Activated CD4-positive, alpha-beta T cell treated with anti-CD3 and anti-CD28 coated beads, Interleukin-2, amount 50 U/mL, for 48 hours (primary cell): ENCODE data around the gene FTH1.
"Not testable (repeated sequence)": the region's sequence is repeated elsewhere in the genome, so short reads cannot be mapped to it uniquely, and the experiment has no call there.

Experiments used
- DNase-seq, 2 experiments: peaks; one replicate each; pipeline ENCODE4 v3.0.0-alpha.2; 2020

The FTH1 gene

GRCh38 chr11:61963282-61964057 lies 4.0 kb downstream of the FTH1 start:
- DNase-seq, result no peak

DNA sequence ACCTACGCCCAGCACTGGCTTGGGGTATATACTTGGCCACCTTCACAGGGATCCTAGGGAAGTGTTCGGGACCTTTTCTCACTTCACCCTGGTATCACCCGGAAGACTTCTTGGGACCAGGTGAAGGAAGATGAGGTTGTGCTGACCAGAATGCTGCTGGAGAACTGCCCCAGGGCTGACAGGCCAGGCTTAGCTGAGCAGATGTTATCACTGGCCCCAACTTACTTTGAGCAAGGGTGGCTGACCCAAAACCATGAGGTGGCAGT lies 4.5 kb downstream of the FTH1 start:
- no peak for DNase-seq

- no peak for DNase-seq
Observed at GRCh38 chr11:61962213-61963015, 5.0 kb downstream of the FTH1 start.

DNA sequence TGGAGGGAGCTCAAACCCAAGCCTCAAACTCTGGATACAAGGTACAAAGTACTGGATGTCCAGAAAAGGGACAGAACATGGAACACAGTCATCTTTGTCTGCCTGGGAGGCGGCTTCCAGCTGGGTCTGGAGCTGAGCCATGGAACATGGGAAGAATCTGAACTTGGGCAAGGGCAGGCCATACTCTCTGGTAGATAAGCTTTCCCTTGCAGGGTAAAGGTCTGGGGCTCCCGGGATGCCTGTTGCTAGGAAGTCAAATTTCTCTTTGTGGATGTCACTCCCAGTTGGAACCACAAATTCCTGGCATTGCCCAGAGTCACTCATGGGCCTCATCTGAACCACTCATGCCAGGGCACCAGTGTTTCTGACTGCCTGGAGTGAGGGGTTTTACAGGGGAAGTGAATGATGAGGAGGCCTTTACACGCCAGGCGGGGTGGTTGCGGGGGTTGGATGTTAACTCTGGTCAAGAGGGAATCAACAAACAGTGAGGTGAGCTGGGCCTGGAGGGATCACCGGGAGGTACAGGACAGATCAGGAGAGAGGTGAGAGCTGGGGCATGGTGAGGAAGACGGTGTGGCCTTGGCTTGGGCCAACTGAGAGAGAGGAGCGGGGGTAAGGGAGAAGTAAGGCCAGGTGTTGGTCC lies 5.7 kb downstream of the FTH1 start:
- no peak for DNase-seq

GRCh38 chr11:61960532-61960931 lies 6.9 kb downstream of the FTH1 start:
- no peak for DNase-seq

GRCh38 chr11:61959678-61960077 lies 7.8 kb downstream of the FTH1 start:
- DNase-seq, result no peak

DNA sequence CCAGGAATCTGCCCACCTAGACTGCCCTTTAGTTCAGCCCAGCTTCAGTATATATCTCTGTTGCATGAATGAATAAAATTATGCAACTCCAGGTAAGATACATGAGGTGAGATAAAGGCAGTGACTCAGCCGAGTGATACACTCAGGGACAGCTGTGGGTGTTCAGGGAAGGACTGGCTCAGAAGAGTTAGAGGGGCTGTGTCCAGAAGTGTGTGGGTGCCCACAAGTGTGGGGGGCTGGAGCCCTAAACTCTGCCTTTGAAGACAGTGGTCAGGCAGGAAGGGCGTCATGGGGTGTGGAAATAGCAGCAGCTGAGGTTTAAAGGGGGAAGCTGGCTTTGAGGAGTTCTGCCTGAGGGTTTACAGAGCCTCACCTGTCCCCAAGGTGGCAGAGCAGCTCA lies 8.3 kb downstream of the FTH1 start:
- no peak for DNase-seq

DNA sequence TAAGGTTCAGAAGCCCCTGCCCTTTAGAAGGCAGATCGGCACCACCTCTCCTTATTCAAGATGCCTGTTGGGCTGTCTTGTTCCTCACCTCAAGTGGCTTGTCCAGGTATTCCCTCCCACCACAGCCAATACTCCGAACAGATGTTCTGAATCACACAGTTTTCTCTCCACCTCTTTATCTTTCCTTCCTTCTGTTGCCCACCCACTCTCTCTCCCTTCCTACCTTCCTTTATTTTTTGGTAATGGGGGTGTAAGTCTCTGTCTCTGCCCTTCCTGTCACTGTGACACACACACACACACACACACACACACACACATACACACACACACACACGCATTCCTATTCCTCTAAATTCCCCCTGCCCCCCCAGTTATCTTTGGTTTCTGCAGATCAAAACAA lies 8.8 kb downstream of the FTH1 start:
- no peak for DNase-seq

DNA sequence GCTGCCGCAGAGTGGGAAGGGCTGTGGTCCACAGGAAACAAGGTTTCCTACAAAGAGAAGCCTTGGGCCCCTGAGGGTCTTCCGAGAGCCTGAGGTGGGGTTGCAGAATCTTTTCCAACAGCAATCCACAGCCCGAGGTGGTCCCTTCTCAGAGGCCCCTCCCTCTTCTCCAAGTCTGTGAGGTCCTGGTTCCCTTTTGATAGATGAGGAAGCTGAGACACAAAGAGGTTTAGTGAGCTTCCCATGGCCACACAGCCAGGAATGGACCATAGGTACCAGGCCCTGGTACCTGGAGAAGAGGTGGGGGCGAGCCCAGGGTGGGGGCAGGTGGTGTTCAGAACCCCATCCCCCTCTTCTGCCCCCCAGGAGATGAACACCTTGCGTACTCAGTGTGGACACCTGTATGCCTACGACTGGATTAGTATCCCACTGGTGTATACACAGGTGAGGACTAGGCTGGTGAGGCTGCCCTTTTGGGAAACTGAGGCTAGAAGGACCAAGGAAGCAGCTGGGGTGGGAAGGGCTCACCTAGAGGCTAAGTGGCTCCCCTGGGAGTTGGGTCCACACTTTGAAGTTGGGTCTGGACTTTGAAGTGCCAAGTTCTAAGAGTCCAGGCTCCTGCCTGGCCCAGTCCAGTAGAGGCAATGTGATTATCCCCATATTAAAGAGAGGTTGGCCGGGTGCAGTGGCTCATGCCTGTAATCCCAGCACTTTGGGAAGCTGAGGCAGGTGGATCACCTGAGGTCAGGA lies 10.2 kb downstream of the FTH1 start:
- no peak for DNase-seq

DNA sequence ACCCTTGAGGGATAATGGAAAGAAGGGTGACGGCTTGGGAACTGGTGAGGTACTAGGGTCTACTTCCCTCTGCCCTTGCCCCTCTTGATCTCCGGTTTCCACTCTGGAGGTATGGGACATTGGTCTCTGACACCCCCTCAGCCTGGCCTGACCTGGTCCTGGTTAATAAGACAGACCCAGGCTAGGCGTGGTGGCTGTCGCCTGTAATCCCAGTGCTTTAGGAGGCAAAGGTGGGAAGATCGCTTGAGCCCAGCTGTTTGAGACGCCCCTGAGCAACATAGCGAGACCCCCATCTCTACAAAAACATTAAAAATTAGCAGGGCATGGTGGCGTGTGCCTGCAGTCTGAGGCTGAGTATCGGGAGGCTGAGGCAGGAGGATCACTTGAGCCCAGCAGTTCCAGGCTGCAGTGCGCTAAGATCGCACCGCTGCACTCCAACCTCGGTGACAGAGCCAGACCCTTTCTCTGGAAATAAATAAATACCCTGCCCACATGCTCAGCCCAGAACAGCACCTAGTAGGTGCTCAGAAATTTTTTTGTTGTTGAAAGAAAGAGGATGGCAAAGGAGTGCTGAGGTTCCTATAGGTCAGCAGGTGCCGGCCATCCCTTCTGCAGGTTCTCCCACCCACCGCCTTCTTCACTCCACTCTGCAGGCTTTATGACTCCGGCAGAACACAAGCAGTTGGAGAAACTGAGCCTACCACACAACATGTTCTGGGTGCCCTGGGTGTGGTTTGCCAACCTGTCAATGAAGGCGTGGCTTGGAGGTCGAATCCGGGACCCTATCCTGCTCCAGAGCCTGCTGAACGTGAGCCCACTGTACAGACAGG lies 11.0 kb downstream of the FTH1 start:
- DNase-seq, result no peak

GRCh38 chr11:61955422-61956135 lies 11.9 kb downstream of the FTH1 start:
- no peak for DNase-seq

DNA sequence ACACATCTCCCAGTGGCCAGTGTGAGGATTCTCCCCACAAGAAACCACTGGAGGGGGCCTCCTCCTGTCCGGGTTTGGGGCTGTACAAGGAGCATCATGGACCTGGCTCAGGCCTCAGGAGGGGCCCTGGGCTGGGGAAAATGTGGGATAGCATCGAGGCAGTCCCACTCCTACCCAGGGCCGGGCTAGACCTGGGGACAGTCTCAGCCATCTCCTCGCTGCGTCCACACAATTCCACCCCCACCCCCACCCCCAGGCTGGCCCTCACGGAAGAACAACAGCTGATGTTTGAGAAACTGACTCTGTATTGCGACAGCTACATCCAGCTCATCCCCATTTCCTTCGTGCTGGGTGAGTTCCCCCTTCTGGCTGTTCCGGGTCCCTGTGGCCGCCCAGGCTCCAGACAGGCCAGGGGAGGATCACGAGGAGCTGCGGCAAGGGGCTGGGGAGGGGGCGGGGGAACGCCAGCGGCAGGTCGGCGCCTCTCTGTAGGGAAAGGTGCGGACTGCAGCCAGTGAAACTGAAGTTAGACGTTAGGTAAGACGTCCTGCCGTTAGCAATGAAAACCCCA lies 12.5 kb downstream of the FTH1 start:
- no peak for DNase-seq

GRCh38 chr11:61954106-61954850 lies 13.2 kb downstream of the FTH1 start:
- no peak for DNase-seq

DNA sequence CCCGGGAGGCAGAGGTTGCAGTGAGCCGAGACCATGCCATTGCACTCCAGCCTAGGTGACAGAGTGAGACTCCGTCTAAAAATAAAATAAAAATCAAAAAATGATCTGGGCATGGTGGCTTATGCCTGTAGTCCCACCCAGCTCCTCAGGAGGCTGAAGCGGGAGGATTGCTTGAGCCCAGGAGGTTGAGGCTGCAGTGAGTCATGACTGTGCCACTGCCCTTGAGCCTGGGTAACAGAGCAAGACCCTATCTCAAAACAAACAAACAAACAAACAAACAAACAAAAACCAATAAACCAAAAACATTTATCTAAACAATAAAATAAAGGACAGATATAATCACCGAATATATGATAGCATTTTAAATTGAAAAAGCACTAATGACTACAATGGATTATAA lies 13.8 kb downstream of the FTH1 start:
- not testable (repeated sequence) for DNase-seq

GRCh38 chr11:61952882-61953281 lies 14.6 kb downstream of the FTH1 start:
- DNase-seq, result no peak

GRCh38 chr11:61951484-61952135 lies 15.8 kb downstream of the FTH1 start:
- DNase-seq, result no peak

DNA sequence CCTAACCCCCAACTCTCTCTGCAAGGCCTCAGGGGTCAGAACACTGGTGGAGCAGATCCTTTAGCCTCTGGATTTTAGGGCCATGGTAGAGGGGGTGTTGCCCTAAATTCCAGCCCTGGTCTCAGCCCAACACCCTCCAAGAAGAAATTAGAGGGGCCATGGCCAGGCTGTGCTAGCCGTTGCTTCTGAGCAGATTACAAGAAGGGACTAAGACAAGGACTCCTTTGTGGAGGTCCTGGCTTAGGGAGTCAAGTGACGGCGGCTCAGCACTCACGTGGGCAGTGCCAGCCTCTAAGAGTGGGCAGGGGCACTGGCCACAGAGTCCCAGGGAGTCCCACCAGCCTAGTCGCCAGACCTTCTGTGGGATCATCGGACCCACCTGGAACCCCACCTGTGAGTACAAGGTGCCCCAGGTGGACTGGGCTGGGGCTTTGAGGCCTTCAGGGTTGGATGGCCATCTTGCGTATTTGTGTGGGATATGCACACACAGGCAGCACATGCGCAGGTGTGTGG lies 17.3 kb downstream of the FTH1 start, which contains the start of gene BEST1:
BEST1 (plus strand) TSS at position 317 of the 513 bp plus-strand sequence. CDS start 1,456 bp downstream, outside the sequence.
- no peak for DNase-seq

DNA sequence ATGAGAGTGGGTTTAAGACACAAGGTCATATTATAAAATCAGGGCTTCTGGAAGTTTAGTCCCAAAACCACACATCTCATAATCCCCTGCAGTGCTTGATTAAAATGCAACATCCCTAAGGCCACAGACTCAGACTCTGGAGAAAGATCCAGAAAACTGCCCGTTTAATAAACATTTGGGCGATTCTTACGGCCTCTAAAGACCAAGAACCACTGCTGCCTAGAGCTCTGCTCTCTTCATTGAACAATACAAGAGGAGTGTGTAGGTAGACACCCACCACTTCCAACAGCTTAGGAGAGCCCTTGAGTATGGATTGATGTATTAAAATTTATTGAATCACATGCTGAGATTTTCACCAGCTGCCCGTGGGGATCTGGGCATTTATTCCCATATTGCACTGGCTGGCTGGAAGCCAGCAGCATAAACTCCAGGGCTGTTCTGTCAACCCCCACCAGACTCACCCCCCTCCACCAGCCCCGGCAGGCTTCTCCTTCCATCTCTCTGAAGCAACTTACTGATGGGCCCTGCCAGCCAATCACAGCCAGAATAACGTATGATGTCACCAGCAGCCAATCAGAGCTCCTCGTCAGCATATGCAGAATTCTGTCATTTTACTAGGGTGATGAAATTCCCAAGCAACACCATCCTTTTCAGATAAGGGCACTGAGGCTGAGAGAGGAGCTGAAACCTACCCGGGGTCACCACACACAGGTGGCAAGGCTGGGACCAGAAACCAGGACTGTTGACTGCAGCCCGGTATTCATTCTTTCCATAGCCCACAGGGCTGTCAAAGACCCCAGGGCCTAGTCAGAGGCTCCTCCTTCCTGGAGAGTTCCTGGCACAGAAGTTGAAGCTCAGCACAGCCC lies 18.0 kb downstream of the FTH1 start:
- no peak for DNase-seq

GRCh38 chr11:61948505-61948904 lies 18.9 kb downstream of the FTH1 start:
- no peak for DNase-seq
